UCSD-AML1 (cell line): ENCODE measurements around the gene EDN2.
A peak's percentile ranks its signal among the peaks of the same experiment; 100 is the strongest.

Experiments
- DNase-seq: peaks from one replicate; lab custom pipeline; 2025; ENCODE audit not compliant: unreplicated experiment; lab: John Stamatoyannopoulos, UW

The EDN2 gene

GRCh38 chr1:41500378-41500777, 15.9 kb upstream of the EDN2 start:
- no peak for DNase-seq

GRCh38 chr1:41499591-41499990, 15.1 kb upstream of the EDN2 start:
- DNase-seq, result no peak

GRCh38 chr1:41498804-41499203, 14.3 kb upstream of the EDN2 start:
- no peak for DNase-seq

- DNase-seq, result no peak
Observed at GRCh38 chr1:41498391-41498790, 13.9 kb upstream of the EDN2 start.

GRCh38 chr1:41497461-41498030, 13.1 kb upstream of the EDN2 start:
- DNase-seq, result no peak

GRCh38 chr1:41497056-41497440, 12.6 kb upstream of the EDN2 start:
- DNase-seq, result no peak

GRCh38 chr1:41496080-41497055, 11.9 kb upstream of the EDN2 start:
- peak; percentile 42 for DNase-seq

- DNase-seq, result peak; percentile 31
Observed at GRCh38 chr1:41495210-41495948, 10.9 kb upstream of the EDN2 start.

- DNase-seq, result no peak
Observed at GRCh38 chr1:41494351-41495209, 10.1 kb upstream of the EDN2 start.

GRCh38 chr1:41493626-41494350, 9.3 kb upstream of the EDN2 start:
- DNase-seq, result no peak

GRCh38 chr1:41493117-41493536, 8.6 kb upstream of the EDN2 start:
- no peak for DNase-seq

GRCh38 chr1:41492341-41492848, 7.9 kb upstream of the EDN2 start:
- peak; percentile 60 for DNase-seq

GRCh38 chr1:41490911-41491310, 6.4 kb upstream of the EDN2 start:
- DNase-seq, result no peak

- DNase-seq, result no peak
Observed at GRCh38 chr1:41489561-41489960, 5.1 kb upstream of the EDN2 start.

GRCh38 chr1:41488040-41488951, 3.8 kb upstream of the EDN2 start:
- no peak for DNase-seq

- no peak for DNase-seq
Observed at GRCh38 chr1:41487126-41488039, 2.9 kb upstream of the EDN2 start.

GRCh38 chr1:41486371-41487125, 2.1 kb upstream of the EDN2 start:
- no peak for DNase-seq
